ENCODE measurements around the gene PPP5C.
"Not testable (repeated sequence)": the region's sequence is repeated elsewhere in the genome, so short reads cannot be mapped to it uniquely, and the experiment has no call there.

Gene PPP5C

DNA sequence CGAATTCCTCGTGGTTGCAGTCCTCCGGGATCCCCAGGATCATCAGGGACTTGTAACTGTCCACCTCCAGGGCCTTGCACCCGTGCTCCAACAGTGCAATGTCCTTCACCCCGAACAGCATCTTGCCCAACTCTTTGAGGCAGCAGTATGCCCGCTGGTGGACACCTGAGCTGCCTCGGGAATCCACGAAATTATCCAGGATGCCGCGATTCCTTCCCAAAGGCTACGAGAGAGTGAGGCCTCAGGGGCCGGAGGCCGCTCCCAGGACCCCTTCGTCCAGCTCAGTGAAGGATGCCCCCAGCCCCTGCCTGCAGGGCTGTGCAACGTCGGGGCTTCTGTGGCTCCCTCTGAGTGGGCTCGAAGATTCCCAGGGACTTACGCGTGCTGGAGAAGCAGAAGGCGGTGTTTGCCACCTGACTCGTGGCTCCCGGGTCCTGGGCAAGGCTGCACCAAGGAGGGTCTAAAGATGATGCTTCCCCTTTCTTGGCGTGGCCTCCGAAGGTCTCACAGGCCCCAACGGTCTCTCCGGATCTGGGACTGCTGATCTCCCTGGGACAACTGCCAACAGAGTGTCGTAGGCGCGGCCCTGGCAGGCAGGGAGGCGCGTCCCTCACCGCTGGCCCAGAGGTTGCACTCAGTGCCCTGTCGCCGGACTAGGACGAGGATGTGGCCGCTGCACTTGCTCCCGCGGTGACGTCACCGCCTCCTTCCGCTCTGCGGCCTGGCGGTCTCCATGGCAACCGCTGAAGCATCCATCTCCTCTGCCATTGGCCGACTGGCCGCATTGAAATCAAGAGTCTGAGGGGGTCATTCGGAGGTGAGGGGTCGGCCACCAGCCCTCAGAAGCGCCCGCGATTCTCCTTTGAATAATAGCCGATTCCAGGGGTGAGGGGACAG lies 81.6 kb downstream of the PPP5C start, which contains the start of gene PNMA8C:
Gene PNMA8C, minus strand, starts transcription at position 698 of the 897 bp plus-strand sequence. Its CDS starts 577 bp downstream, at position 121.
- in situ Hi-C loops (cut with MboI; ENCODE audit: low sequenced_read_pairs): no loop called here

DNA sequence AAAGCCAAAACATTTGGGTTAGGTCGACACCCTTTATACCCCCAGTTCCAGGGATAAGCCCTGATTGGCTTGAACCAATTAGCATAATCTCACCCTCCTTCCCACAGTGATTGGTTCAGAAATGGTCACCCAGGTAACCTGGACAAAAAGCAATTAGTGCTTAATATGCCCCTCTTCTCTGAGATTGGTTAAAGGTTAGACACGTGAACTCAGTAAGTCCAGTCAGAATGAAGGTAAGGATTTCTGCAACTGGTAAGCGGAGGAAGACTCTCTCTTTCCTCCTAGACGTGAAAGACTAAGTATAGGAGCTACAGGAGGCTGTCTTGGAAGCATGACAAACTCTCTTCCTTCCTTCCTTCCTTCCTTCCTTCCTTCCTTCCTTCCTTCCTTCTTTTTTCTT lies 83.1 kb downstream of the PPP5C start:
- in situ Hi-C loops (cut with MboI; ENCODE audit: low sequenced_read_pairs): no loop called here

DNA sequence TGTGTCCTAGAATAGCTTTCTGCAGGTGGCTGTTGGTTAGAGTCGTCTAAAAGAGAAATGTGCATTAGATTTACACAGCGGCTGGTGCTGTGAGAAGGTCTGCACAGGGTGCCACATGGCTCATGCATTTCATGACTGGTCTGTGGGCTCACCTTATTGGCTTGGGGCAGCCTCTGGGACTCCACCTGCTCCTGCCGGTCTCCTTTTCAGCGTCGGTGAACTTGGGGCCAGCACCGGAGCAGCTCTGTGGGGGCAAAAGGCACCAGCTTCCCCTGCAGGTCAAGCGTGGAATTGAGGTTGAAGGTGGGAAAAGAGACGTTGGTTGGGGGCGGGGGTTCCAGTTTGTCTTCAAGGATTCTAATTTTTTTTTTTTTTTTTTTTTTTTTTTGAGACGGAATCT lies 84.9 kb downstream of the PPP5C start:
- in situ Hi-C loops (cut with MboI; ENCODE audit: low sequenced_read_pairs): no loop called here

DNA sequence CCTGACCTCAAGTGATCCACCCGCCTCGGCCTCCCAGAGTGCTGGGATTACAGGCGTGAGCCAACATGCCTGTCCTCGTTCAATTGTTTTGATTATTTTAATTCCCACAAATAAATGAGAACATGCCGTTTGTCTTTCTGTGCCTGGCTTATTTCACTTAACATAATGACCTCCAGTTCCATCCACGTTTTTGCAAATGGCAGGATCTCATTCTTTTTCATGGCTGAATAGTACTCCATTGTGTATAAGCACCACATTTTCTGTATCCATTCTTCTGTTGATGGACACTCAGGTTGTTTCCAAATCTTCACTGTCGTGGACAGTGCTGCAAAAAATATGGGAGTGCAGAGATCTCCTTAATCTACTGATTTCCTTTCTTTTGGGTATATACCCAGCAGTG lies 86.6 kb downstream of the PPP5C start:
- in situ Hi-C loops (cut with MboI; ENCODE audit: low sequenced_read_pairs): not testable (repeated sequence)

DNA sequence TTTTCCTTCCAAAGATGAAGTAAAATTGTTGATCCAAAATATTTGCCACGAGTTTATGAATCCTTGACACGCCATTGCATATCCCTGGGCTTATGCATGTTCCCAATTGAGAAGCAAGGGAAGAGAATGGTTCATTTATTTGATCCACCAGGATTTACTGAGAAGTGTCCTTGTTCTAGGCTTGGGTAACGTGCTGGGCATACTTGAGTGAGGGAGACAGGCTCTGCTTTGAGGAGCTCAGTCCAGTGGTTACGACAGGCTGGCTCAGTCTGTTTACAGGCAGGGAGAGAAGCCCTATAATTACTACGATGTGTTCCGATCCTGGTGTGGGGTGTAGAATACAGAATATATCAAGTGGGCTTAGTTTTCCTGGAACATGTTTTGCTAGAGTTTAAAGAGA lies 88.1 kb downstream of the PPP5C start:
- in situ Hi-C loops (cut with MboI; ENCODE audit: low sequenced_read_pairs): no loop called here

DNA sequence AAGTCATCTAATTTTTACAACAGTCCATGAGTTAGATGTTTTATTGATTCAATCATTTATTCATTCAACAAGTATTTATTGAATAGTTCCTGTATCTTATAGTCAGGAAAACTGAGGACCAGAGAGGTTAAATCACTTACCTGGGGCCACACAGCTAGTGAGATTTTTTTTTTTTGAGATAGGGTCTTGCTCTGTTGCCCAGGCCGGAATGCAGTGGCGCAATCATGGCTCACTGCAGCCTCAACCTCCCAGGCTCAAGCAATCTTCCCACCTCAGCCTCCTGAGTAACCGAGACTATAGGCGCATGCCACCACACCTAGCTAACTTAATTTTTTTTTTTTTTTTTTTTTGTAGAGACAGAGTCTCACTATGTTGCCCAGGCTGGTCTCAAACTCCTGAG lies 88.8 kb downstream of the PPP5C start:
- in situ Hi-C loops (cut with MboI; ENCODE audit: low sequenced_read_pairs): not testable (repeated sequence)
